Measurements from ENCODE around the gene CRPPA.
"Not testable (repeated sequence)": the region's sequence is repeated elsewhere in the genome, so short reads cannot be mapped to it uniquely, and the experiment has no call there.

Gene CRPPA

GRCh38 chr7:16399916-16400892, 21.1 kb downstream of the CRPPA start:
- DNase-seq: no peak
- intact Hi-C loops (cut with DNase I): no loop called here

DNA sequence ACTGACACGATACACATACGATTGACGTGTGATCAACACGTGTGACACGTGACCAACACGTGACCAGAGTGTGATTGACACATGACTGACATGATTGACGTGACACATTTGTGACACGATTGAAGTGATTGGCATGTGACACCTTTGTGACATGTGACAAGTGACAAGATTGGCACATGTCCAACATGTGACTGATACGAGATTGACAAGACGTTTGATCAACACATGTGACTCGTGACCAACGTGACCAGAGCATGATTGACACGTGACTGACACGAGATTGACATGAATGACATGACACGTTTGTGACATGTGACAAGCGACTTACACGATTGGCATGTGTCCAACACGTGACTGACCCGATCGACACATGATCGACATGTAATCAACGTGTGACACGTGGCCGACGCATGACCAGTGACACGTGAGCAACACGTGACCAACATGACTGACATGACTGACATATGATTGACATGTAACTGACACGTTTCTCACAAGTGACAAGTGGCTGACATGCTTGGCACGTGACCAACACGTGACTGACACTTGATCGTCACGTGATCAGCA, 22.0 kb downstream of the CRPPA start:
- DNase-seq: no peak
- intact Hi-C loops (cut with DNase I): no loop called here

DNA sequence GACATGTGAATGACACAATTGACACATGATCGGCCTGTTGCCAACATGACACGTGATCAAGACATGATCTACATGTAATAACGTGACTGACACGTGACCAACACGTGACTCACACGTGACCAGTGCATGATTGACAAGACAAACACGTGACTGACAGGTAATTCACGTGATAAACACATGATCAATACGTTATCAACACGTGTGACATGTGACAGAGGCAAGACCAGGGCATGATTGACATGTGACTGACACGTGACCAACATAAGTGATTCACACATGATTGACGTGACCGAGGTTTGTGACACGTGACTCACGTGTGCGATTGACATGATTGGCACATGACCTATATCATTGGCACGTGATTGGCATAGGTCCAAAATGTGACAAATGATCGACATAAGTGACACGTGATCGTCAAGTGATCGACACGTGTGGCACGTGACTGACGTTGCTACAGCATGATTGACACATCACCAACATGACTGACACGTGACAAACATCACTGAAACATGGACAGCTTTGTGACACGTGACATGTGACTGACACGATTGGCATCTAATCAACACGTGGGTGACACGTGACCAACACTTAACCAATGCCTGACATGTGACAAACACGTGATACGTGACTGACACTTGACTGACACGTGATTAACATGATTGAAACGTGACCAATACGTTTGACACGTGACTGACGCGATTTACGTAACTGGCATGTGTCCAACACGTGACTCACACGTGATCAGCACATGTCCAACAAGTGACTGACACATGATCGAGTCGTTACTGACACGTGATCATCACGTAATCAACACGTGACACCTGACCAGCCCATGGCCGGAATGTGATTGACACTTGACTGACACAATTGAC, 23.0 kb downstream of the CRPPA start:
- DNase-seq: no peak
- intact Hi-C loops (cut with DNase I): no loop called here

- DNase-seq: no peak
- intact Hi-C loops (cut with DNase I): no loop called here
Measured at GRCh38 chr7:16397501-16398145, 23.7 kb downstream of the CRPPA start.

GRCh38 chr7:16396766-16397500, 24.4 kb downstream of the CRPPA start:
- no peak for DNase-seq
- intact Hi-C loops (cut with DNase I): no loop called here

GRCh38 chr7:16395121-16395520, 26.2 kb downstream of the CRPPA start:
- intact Hi-C loops (cut with DNase I): no loop called here
- DNase-seq: no peak

- no peak for DNase-seq
- intact Hi-C loops (cut with DNase I): no loop called here
Measured at GRCh38 chr7:16393862-16394422, 27.4 kb downstream of the CRPPA start.

DNA sequence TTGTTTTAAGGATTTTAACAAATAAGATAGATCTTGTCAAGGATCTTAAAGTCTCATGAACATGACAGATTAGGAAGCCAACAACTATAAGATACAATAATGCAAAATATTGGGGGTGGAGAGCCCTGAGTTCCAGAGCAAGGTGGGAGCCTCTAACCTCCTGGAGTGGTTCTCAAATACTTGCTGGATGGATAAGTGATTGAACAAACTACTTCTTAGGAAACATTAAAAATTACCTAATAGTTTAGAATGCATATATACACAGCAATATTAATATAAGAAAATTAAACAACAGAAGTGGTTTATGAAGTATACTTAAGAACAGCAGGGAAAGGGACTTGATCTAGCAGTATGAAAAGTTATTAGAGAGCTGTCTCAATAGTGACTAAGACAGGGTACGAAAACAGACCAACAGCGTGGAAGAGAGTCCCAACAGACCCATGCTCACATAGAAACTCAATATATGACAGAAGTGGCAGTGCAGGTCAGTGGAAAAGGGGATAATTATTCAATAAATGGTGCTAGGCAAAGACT, 28.3 kb downstream of the CRPPA start:
- no peak for DNase-seq
- intact Hi-C loops (cut with DNase I): no loop called here

GRCh38 chr7:16383786-16384185, 37.6 kb downstream of the CRPPA start:
- DNase-seq; intact Hi-C loops (cut with DNase I): not testable (repeated sequence)

- intact Hi-C loops (cut with DNase I); DNase-seq: not testable (repeated sequence)
Measured at GRCh38 chr7:16383103-16383502, 38.2 kb downstream of the CRPPA start.

Data from head of caudate nucleus (tissue), 42 donors.